ENCODE results near the gene SH3PXD2B. TPM values are rescaled to one million over a fixed set of nuclear protein-coding genes. Genes with fewer than 3 reads are reported as not detected.

The SH3PXD2B gene
- total and polyA plus RNA-seq, 2 of the 13 experiments (the other 11 are each of a cell fraction or from before 2014, with no cell fraction given): 3.4 to 4.6 TPM

- TF ChIP-seq, protein P1, sequence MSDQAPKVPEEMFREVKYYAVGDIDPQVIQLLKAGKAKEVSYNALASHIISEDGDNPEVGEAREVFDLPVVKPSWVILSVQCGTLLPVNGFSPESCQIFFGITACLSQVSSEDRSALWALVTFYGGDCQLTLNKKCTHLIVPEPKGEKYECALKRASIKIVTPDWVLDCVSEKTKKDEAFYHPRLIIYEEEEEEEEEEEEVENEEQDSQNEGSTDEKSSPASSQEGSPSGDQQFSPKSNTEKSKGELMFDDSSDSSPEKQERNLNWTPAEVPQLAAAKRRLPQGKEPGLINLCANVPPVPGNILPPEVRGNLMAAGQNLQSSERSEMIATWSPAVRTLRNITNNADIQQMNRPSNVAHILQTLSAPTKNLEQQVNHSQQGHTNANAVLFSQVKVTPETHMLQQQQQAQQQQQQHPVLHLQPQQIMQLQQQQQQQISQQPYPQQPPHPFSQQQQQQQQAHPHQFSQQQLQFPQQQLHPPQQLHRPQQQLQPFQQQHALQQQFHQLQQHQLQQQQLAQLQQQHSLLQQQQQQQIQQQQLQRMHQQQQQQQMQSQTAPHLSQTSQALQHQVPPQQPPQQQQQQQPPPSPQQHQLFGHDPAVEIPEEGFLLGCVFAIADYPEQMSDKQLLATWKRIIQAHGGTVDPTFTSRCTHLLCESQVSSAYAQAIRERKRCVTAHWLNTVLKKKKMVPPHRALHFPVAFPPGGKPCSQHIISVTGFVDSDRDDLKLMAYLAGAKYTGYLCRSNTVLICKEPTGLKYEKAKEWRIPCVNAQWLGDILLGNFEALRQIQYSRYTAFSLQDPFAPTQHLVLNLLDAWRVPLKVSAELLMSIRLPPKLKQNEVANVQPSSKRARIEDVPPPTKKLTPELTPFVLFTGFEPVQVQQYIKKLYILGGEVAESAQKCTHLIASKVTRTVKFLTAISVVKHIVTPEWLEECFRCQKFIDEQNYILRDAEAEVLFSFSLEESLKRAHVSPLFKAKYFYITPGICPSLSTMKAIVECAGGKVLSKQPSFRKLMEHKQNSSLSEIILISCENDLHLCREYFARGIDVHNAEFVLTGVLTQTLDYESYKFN (CRISPR knock-in tag; conservative IDR thresholded peaks at IDR 0.05): no peak
- no peak for TF ChIP-seq ZNF747 (CRISPR knock-in tag; IDR thresholded peaks at IDR 0.05; ENCODE audit: borderline replicate concordance)
Observed at GRCh38 chr5:172497591-172498255, 43.4 kb upstream of the SH3PXD2B start (continued).

GRCh38 chr5:172496671-172497371, 42.5 kb upstream of the SH3PXD2B start:
- Histone ChIP-seq H3K9me3 (ENCODE audit: low read length) (no peaks in the 10 kb centered on the region), H3K4me2 (ENCODE audit: low read depth, low read length) (no peak overlapping the region), H3K27ac (ENCODE audit: extremely low read length, insufficient read depth, low read length) (no peak overlapping the region), H4K20me1 (ENCODE audit: insufficient read depth, low read length) (no peaks in the 10 kb centered on the region), H3K36me3 (replicated peaks in 1 of 2; ENCODE audit: control insufficient read depth in 1 of 2, insufficient read depth in 2 of 2, low read length in 2 of 2) (no peaks in the 10 kb centered on the region), H3K27me3 (ENCODE audit: control insufficient read depth in 1 of 2, insufficient read depth in 2 of 2, low read length in 2 of 2) (peaks cover 4 to 45% of the 10 kb centered on the region in 2 experiments; a peak in 4 of 5 replicates), H2AFZ (ENCODE audit: low read length) (no peak overlapping the region), H3K79me2 (ENCODE audit: insufficient read depth, low read length) (no peaks in the 10 kb centered on the region), H3K4me3 (replicated peaks in 1 of 3; ENCODE audit: insufficient read depth in 1 of 3, low read depth in 2 of 3, low read length in 3 of 3) (no peak overlapping the region), H3K4me1 (ENCODE audit: insufficient read depth, low read length) (no peaks in the 10 kb centered on the region), H3K9ac (ENCODE audit: insufficient read depth, low read depth, low read length) (no peak overlapping the region)
- CTCF ChIA-PET (ENCODE audit: low intra/inter-chr PET ratio, low total read pairs): no interaction called here
- POLR2A ChIA-PET: no interaction called here
- 23% methylated on average over 12 of the region's 12 CpGs for WGBS (ENCODE audit: low lambda C conversion rate)
- intact Hi-C loops (cut with micrococcal nuclease; ENCODE audit: unreplicated experiment): no loop called here
- no peak for ATAC-seq
- in situ Hi-C loops (cut with HindIII; ENCODE audit: extremely low pct_ligation_motif_present, low pct_unique_long_range_greater_than_20kb): no loop called here
- DNase-seq (ENCODE audit: low spot score): no peak
- no TSS peak for BruUV-seq (replicated peaks)
- TF ChIP-seq ATF7 (IDR thresholded peaks at IDR 0.05): peak; percentile 64
- no peak for TF ChIP-seq ATF7 (CRISPR knock-in tag; IDR thresholded peaks at IDR 0.05)
- TF ChIP-seq DMAP1 (CRISPR knock-in tag; IDR thresholded peaks at IDR 0.05): no peak
- no peak for FAIRE-seq
